IMR-90 (cell line): Measurements from ENCODE around the gene ITPR2. TPM values are rescaled to one million over a fixed set of nuclear protein-coding genes. Genes with fewer than 3 reads are reported as not detected.

ENCODE experiments used
- ATAC-seq: fragments of 200-7000 bp; cut with Tn5 transposase; 2 replicates; pipeline ENCODE4 v1.9.1; 2020; ENCODE audit warnings: low read depth, mild to moderate bottlenecking, moderate library complexity
- BruUV-seq: library from RNA; stranded (reverse); fragments of 400-500 nt; replicated peaks from 2 replicates; lab custom pipeline; 2021; lab: Mats Ljungman, UMichigan
- CTCF ChIA-PET: fragments of 300-600 bp; formaldehyde crosslinking; extraction: SDS; loops from one replicate; lab custom pipeline; 2021; ENCODE audit warnings: antibody characterized with exemption; lab: Yijun Ruan, JAX
- POLR2A ChIA-PET: fragments of 300-600 bp; sonication (Branson Sonifier 250); formaldehyde crosslinking; loops from one replicate; lab custom pipeline; 2022; ENCODE audit warnings: antibody characterized with exemption; ENCODE audit not compliant: unreplicated experiment; lab: Charles Lee
- DNase-seq: peaks from one replicate; pipeline ENCODE4 v3.0.0; 2013
- H2AFZ ChIP-seq: replicated peaks from 2 replicates; pipeline ENCODE3; 2013; ENCODE audit warnings: low read length, mild to moderate bottlenecking; ENCODE audit not compliant: poor library complexity
- H2AK5ac ChIP-seq: 2 replicates; pipeline ENCODE4 v1.6.1; 2013; ENCODE audit warnings: low read depth, low read length, inconsistent platforms
- H2AK9ac ChIP-seq: replicated peaks from 2 replicates; pipeline ENCODE3; 2013; ENCODE audit warnings: mild to moderate bottlenecking, low read depth, low read length, moderate library complexity; ENCODE audit not compliant: poor library complexity
- H2BK120ac ChIP-seq: 2 replicates; pipeline ENCODE4 v1.6.1; 2013; ENCODE audit warnings: low read depth, low read length, inconsistent platforms
- H2BK15ac ChIP-seq: 3 replicates; pipeline ENCODE4 v1.6.1; 2013; ENCODE audit warnings: low read depth, low read length, inconsistent platforms
- H2BK20ac ChIP-seq: 2 replicates; pipeline ENCODE4 v1.6.1; 2013; ENCODE audit warnings: low read depth, mild to moderate bottlenecking, inconsistent platforms, low read length, moderate library complexity
- H2BK5ac ChIP-seq: 2 replicates; pipeline ENCODE4 v1.6.1; 2013; ENCODE audit warnings: mild to moderate bottlenecking, low read depth, low read length, inconsistent platforms; ENCODE audit not compliant: poor library complexity, severe bottlenecking
- H3K14ac ChIP-seq: replicated peaks from 2 replicates; pipeline ENCODE4 v1.6.1; 2013; ENCODE audit warnings: low read depth, low read length, inconsistent platforms
- H3K18ac ChIP-seq: 2 replicates; pipeline ENCODE4 v1.6.1; 2013; ENCODE audit warnings: low read depth, low read length, control low read depth
- H3K23ac ChIP-seq: 2 replicates; pipeline ENCODE4 v1.6.1; 2013; ENCODE audit warnings: low read depth, low read length, inconsistent platforms
- H3K27ac ChIP-seq: 2 replicates; pipeline ENCODE4 v1.5.1; 2013; ENCODE audit warnings: mild to moderate bottlenecking, control low read depth, low read length; ENCODE audit not compliant: insufficient read depth
- H3K27me3 ChIP-seq: 2 replicates; pipeline ENCODE4 v1.6.1; 2013; ENCODE audit warnings: low read length; ENCODE audit not compliant: control insufficient read depth, insufficient read depth
- H3K36me3 ChIP-seq: 2 replicates; pipeline ENCODE4 v1.6.1; 2013; ENCODE audit warnings: low read length, mixed read lengths; ENCODE audit not compliant: control insufficient read depth, insufficient read depth
- H3K4ac ChIP-seq: 2 replicates; pipeline ENCODE4 v1.6.1; 2013; ENCODE audit warnings: low read depth, low read length, inconsistent platforms
- H3K4me1 ChIP-seq: 2 replicates; pipeline ENCODE4 v1.6.1; 2013; ENCODE audit warnings: low read length, mixed read lengths; ENCODE audit not compliant: control insufficient read depth, insufficient read depth
- H3K4me2 ChIP-seq: 2 replicates; pipeline ENCODE4 v1.6.1; 2013; ENCODE audit warnings: low read depth, mild to moderate bottlenecking, control low read depth, low read length, moderate library complexity
- H3K4me3 ChIP-seq: 2 replicates; pipeline ENCODE4 v1.5.1; 2013; ENCODE audit warnings: low read depth, mild to moderate bottlenecking, control low read depth, low read length, moderate library complexity; ENCODE audit not compliant: insufficient read depth
- H3K56ac ChIP-seq: 2 replicates; pipeline ENCODE4 v1.6.1; 2013; ENCODE audit warnings: low read length, inconsistent platforms; ENCODE audit not compliant: insufficient read depth; ENCODE audit errors: extremely low read depth
- H3K79me1 ChIP-seq, 2 experiments: 2 replicates each; pipeline ENCODE4 v1.6.1; 2013; ENCODE audit warnings: low read length in 2 of 2, inconsistent platforms in 1 of 2, low read depth in 1 of 2
- H3K9ac ChIP-seq: 2 replicates; pipeline ENCODE4 v1.6.1; 2013; ENCODE audit warnings: low read depth, low read length, control low read depth
- H3K9me1 ChIP-seq: 2 replicates; pipeline ENCODE4 v1.6.1; 2013; ENCODE audit warnings: low read length, inconsistent platforms; ENCODE audit not compliant: insufficient read depth
- H3K9me3 ChIP-seq: 2 replicates; pipeline ENCODE4 v1.6.1; 2013; ENCODE audit warnings: low read length; ENCODE audit not compliant: control insufficient read depth, insufficient read depth
- H4K20me1 ChIP-seq: 2 replicates; pipeline ENCODE4 v1.6.1; 2013; ENCODE audit warnings: low read length, inconsistent platforms; ENCODE audit not compliant: insufficient read depth
- H4K5ac ChIP-seq: 2 replicates; pipeline ENCODE4 v1.6.1; 2013; ENCODE audit warnings: mild to moderate bottlenecking, low read depth, low read length, control low read depth
- H4K8ac ChIP-seq, 2 experiments: 2 replicates each; pipeline ENCODE4 v1.6.1; 2013; ENCODE audit warnings: low read depth in 2 of 2, low read length in 2 of 2, control low read depth in 1 of 2, inconsistent platforms in 1 of 2
- H4K91ac ChIP-seq: 2 replicates; pipeline ENCODE4 v1.6.1; 2013; ENCODE audit warnings: low read depth, low read length, inconsistent platforms; ENCODE audit not compliant: insufficient read depth
- BHLHE40 ChIP-seq: fragments of 150-350 bp; IDR thresholded peaks from 2 replicates; pipeline ENCODE4 v1.6.1; 2016; ENCODE audit warnings: mild to moderate bottlenecking, low read depth, low read length
- CEBPB ChIP-seq: IDR thresholded peaks from 2 replicates; pipeline ENCODE4 v1.6.1; 2012; ENCODE audit warnings: low read depth, low read length, improper control_type of control experiment
- CHD1 ChIP-seq: IDR thresholded peaks from 2 replicates; pipeline ENCODE4 v1.6.1; 2012; ENCODE audit warnings: low read depth, low read length, improper control_type of control experiment
- FOS ChIP-seq: fragments of 150-350 bp; IDR thresholded peaks from 2 replicates; pipeline ENCODE4 v1.6.1; 2016; ENCODE audit warnings: low read depth, low read length
- MAFK ChIP-seq: IDR thresholded peaks from 2 replicates; pipeline ENCODE4 v1.6.1; 2012; ENCODE audit warnings: low read depth, low read length, improper control_type of control experiment
- MAZ ChIP-seq: IDR thresholded peaks from 2 replicates; pipeline ENCODE4 v1.6.1; 2012; ENCODE audit warnings: low read depth, mild to moderate bottlenecking, low read length, improper control_type of control experiment, moderate library complexity, borderline replicate concordance
- MXI1 ChIP-seq: IDR thresholded peaks from 2 replicates; pipeline ENCODE4 v1.6.1; 2012; ENCODE audit warnings: low read depth, mild to moderate bottlenecking, low read length, moderate library complexity, borderline replicate concordance
- NFE2L2 ChIP-seq: fragments of 150-350 bp; IDR thresholded peaks from 2 replicates; pipeline ENCODE4 v1.6.1; 2016; ENCODE audit warnings: low read depth, mild to moderate bottlenecking, low read length
- POLR2A ChIP-seq: IDR thresholded peaks from 2 replicates; pipeline ENCODE4 v1.6.1; 2012; ENCODE audit warnings: mild to moderate bottlenecking, low read depth, low read length
- RAD21 ChIP-seq: IDR thresholded peaks from 2 replicates; pipeline ENCODE4 v1.6.1; 2012; ENCODE audit warnings: low read length, improper control_type of control experiment
- RCOR1 ChIP-seq: IDR thresholded peaks from 2 replicates; pipeline ENCODE4 v1.6.1; 2012; ENCODE audit warnings: mild to moderate bottlenecking, low read length, improper control_type of control experiment; ENCODE audit not compliant: insufficient replicate concordance
- RFX5 ChIP-seq: IDR thresholded peaks from 2 replicates; pipeline ENCODE4 v1.8.0; 2012; ENCODE audit warnings: low read depth, mild to moderate bottlenecking, low read length, moderate library complexity
- SMC3 ChIP-seq: fragments of 150-350 bp; IDR thresholded peaks from 2 replicates; pipeline ENCODE4 v1.6.1; 2016; ENCODE audit warnings: low read depth, mild to moderate bottlenecking, antibody characterized with exemption, low read length, moderate library complexity
- WGBS, 2 experiments: methylation state at CpG; one replicate each; pipeline versions ENCODE4 v1.1.5 to v1.1.7; 2013; ENCODE audit warnings: missing lambda C conversion rate in 2 of 2; ENCODE audit not compliant: insufficient read length in 1 of 2; ENCODE audit errors: extremely low coverage in 2 of 2; 5-methylcytosine and 5-hydroxymethylcytosine counted together
- dilution Hi-C: fragments of 300-500 bp; cut with HindIII; formaldehyde crosslinking; loops from one replicate; pipeline ENCODE4 v1.14.3; 2018; ENCODE audit warnings: low sequenced_read_pairs; ENCODE audit not compliant: unreplicated experiment
- in situ Hi-C: fragments of 300-500 bp; cut with MboI; formaldehyde crosslinking; loops from 3 replicates; pipeline ENCODE4 v1.14.3; 2019; ENCODE audit warnings: low sequenced_read_pairs, inconsistent platforms, mixed read lengths
- intact Hi-C: fragments of 100-400 bp; cut with micrococcal nuclease; formaldehyde crosslinking; loops from 2 replicates; pipeline ENCODE4 v1.10.0; 2022
- polyA plus RNA-seq, 3 experiments: library from polyadenylated mRNA; depleted of rRNA; stranded (reverse); fragments of >200 nt; gene quantifications; 2 replicates each; pipeline ENCODE4 v1.2.3, GENCODE V29; 2012; ENCODE audit warnings: low replicate concordance in 1 of 3
- total RNA-seq: library from RNA; depleted of rRNA; stranded (reverse); fragments of >200 nt; gene quantifications from 2 replicates; pipeline ENCODE4 v1.2.3, GENCODE V29; 2012
- TF ChIP-seq, protein P1 (sequence below): fragments of 150-350 bp; IDR thresholded peaks from 2 replicates; pipeline ENCODE4 v1.6.1; 2017; ENCODE audit warnings: mild to moderate bottlenecking, antibody characterized with exemption, low read length, low read depth
- TF ChIP-seq, protein P2 (sequence below): fragments of 150-350 bp; IDR thresholded peaks from 2 replicates; pipeline ENCODE4 v1.6.1; 2016; ENCODE audit warnings: low read depth, mild to moderate bottlenecking, low read length, moderate library complexity, borderline replicate concordance
- TF ChIP-seq, protein P3 (sequence below): conservative IDR thresholded peaks from 2 replicates; pipeline ENCODE4 v1.5.1; 2012; ENCODE audit warnings: mild to moderate bottlenecking, low read depth, low read length, improper control_type of control experiment

Gene ITPR2
- total and polyA plus RNA-seq, 2 of the 4 experiments (the other 2 are of a cell fraction), result 1.2 to 9.0 TPM

DNA sequence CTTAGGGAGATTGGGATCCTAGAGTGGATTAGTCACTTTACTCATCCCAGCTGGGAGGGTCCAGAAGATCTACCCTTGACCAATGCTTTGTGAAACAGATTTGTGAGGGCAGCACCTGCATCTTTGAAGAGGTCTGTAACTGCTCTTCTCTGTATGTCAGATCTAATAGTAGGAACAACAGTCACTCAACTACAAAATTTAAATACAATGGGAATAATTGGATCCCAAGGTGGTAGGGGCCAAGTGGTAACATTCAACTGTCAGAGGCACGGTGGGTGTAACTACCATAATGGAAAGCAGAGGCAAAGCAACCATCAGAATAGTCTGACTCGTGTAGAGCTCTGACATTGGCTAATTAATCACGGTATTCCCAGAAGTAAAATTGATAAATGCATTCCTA is 55.8 kb downstream of the ITPR2 start:
- ChIA-PET CTCF (no interaction called here), POLR2A (no interaction called here)
- Histone ChIP-seq H3K4me2 (no peak overlapping the region), H3K4ac (no peak overlapping the region), H3K4me1 (peaks cover 2% of the 10 kb centered on the region; the same call in 1 of the 2 replicates), H2BK5ac (no peak overlapping the region), H3K27ac (no peak overlapping the region), H4K91ac (no peak overlapping the region), H3K18ac (no peak overlapping the region), H3K9me1 (no peaks in the 10 kb centered on the region), H3K9ac (no peak overlapping the region), H3K27me3 (no peaks in the 10 kb centered on the region), H3K36me3 (no peaks in the 10 kb centered on the region), H2AK5ac (no peak overlapping the region), H4K8ac (no peak overlapping the region), H2AK9ac (no peak overlapping the region), H3K4me3 (no peak overlapping the region), H3K23ac (no peak overlapping the region), H2BK15ac (no peak overlapping the region), H2BK20ac (no peak overlapping the region), H2AFZ (no peak overlapping the region), H4K20me1 (no peaks in the 10 kb centered on the region), H4K5ac (no peak overlapping the region), H3K14ac (no peak overlapping the region), H3K79me1 (no peaks in the 10 kb centered on the region), H3K56ac (no peak overlapping the region), H3K9me3 (peaks cover 8% of the 10 kb centered on the region), H2BK120ac (no peak overlapping the region)
- TF ChIP-seq, protein P1, sequence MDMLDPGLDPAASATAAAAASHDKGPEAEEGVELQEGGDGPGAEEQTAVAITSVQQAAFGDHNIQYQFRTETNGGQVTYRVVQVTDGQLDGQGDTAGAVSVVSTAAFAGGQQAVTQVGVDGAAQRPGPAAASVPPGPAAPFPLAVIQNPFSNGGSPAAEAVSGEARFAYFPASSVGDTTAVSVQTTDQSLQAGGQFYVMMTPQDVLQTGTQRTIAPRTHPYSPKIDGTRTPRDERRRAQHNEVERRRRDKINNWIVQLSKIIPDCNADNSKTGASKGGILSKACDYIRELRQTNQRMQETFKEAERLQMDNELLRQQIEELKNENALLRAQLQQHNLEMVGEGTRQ, result no peak
- TF ChIP-seq MAFK, result no peak
- no peak for TF ChIP-seq RAD21
- TF ChIP-seq, protein P2, sequence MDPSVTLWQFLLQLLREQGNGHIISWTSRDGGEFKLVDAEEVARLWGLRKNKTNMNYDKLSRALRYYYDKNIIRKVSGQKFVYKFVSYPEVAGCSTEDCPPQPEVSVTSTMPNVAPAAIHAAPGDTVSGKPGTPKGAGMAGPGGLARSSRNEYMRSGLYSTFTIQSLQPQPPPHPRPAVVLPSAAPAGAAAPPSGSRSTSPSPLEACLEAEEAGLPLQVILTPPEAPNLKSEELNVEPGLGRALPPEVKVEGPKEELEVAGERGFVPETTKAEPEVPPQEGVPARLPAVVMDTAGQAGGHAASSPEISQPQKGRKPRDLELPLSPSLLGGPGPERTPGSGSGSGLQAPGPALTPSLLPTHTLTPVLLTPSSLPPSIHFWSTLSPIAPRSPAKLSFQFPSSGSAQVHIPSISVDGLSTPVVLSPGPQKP, result no peak
- no peak for TF ChIP-seq NFE2L2
- TF ChIP-seq MXI1, result no peak
- no peak for TF ChIP-seq CHD1
- no peak for TF ChIP-seq SMC3
- no peak for TF ChIP-seq RCOR1
- TF ChIP-seq, protein P3, sequence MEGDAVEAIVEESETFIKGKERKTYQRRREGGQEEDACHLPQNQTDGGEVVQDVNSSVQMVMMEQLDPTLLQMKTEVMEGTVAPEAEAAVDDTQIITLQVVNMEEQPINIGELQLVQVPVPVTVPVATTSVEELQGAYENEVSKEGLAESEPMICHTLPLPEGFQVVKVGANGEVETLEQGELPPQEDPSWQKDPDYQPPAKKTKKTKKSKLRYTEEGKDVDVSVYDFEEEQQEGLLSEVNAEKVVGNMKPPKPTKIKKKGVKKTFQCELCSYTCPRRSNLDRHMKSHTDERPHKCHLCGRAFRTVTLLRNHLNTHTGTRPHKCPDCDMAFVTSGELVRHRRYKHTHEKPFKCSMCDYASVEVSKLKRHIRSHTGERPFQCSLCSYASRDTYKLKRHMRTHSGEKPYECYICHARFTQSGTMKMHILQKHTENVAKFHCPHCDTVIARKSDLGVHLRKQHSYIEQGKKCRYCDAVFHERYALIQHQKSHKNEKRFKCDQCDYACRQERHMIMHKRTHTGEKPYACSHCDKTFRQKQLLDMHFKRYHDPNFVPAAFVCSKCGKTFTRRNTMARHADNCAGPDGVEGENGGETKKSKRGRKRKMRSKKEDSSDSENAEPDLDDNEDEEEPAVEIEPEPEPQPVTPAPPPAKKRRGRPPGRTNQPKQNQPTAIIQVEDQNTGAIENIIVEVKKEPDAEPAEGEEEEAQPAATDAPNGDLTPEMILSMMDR, result no peak
- no peak for TF ChIP-seq POLR2A
- TF ChIP-seq CEBPB, result no peak
- TF ChIP-seq BHLHE40, result no peak
- no peak for TF ChIP-seq FOS
- TF ChIP-seq RFX5, result no peak
- TF ChIP-seq MAZ, result no peak
- in situ Hi-C loops, result no loop called here
- ATAC-seq, result no peak
- no peak for DNase-seq
- 67% methylated on average over 1 of the region's 3 CpGs; no CpG with 5 or more reads in 1 of the 2 experiments for WGBS, 2 experiments
- BruUV-seq, result no TSS peak
- dilution Hi-C loops, result no loop called here
- intact Hi-C loops, result no loop called here
